BE2C (cell line): Measurements from ENCODE around the gene PGM2L1.
"Not testable (repeated sequence)": the region's sequence is repeated elsewhere in the genome, so short reads cannot be mapped to it uniquely, and the experiment has no call there.

ENCODE experiments used
- DNase-seq: peaks from one replicate; pipeline ENCODE4 v3.0.0-alpha.2; 2020
- H3K27me3 ChIP-seq: fragments of 250-450 bp; sonication (Bioruptor Pico); 2 replicates; pipeline ENCODE4 v1.5.1; 2020; ENCODE audit warnings: mild to moderate bottlenecking
- H3K36me3 ChIP-seq: fragments of 250-450 bp; sonication (Bioruptor Pico); 2 replicates; pipeline ENCODE4 v1.5.1; 2020; ENCODE audit warnings: mild to moderate bottlenecking
- H3K4me1 ChIP-seq: fragments of 250-450 bp; sonication (Bioruptor Pico); 2 replicates; pipeline ENCODE4 v1.5.1; 2020
- H3K4me3 ChIP-seq: 2 replicates; pipeline ENCODE4 v1.5.1; 2011; ENCODE audit warnings: low read depth, low read length
- H3K9me3 ChIP-seq: fragments of 250-450 bp; sonication (Bioruptor Pico); 2 replicates; pipeline ENCODE4 v1.5.1; 2020
- CTCF ChIP-seq: IDR thresholded peaks from 2 replicates; pipeline ENCODE4 v1.5.1; 2012; ENCODE audit warnings: mild to moderate bottlenecking, low read depth, low read length

The PGM2L1 gene

GRCh38 chr11:74371269-74372052, 26.8 kb downstream of the PGM2L1 start:
- no peak for DNase-seq
- no peaks in the 10 kb centered on the region for H3K36me3 ChIP-seq
- no peak for TF ChIP-seq CTCF

GRCh38 chr11:74370123-74370522, 28.1 kb downstream of the PGM2L1 start:
- Histone ChIP-seq H3K4me3 (no peak overlapping the region), H3K27me3 (no peaks in the 10 kb centered on the region), H3K9me3 (no peaks in the 10 kb centered on the region), H3K4me1 (peaks cover 14% of the 10 kb centered on the region), H3K36me3 (no peaks in the 10 kb centered on the region)
- no peak for TF ChIP-seq CTCF
- DNase-seq: peak; percentile 19

More at GRCh38 chr11:74371269-74372052, 26.8 kb downstream of the PGM2L1 start:
- Histone ChIP-seq H3K9me3 (no peaks in the 10 kb centered on the region), H3K4me1 (peaks cover 14% of the 10 kb centered on the region), H3K27me3 (no peaks in the 10 kb centered on the region), H3K4me3 (no peak overlapping the region)

GRCh38 chr11:74367881-74368280, 30.4 kb downstream of the PGM2L1 start:
- peaks cover 14% of the 10 kb centered on the region for H3K4me1 ChIP-seq
- H3K4me3 ChIP-seq: no peak overlapping the region
- no peaks in the 10 kb centered on the region for H3K27me3 ChIP-seq
- no peak for TF ChIP-seq CTCF
- H3K36me3 ChIP-seq: no peaks in the 10 kb centered on the region
- DNase-seq: no peak
- H3K9me3 ChIP-seq: no peaks in the 10 kb centered on the region

DNA sequence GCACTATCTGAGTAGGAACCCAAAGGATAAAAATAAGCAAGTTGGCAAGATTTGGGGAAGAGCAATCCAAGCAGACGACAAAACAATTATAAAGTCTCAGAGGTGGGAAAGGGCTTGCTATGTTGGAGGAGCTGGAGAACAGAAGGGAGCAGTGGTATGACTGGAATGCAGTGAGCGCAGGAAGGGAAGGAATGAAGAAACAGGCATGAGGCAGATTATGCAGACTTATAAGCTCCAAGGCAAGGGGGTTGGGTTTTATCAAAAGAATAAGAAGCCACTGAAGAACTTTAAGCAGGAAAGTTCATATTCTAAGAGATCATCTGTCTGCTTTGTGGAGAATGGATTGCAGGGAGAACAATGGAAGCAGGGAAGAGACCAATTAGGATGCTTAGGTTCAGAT, 31.7 kb downstream of the PGM2L1 start:
- Histone ChIP-seq H3K9me3 (no peaks in the 10 kb centered on the region), H3K4me3 (no peak overlapping the region), H3K27me3 (no peaks in the 10 kb centered on the region), H3K4me1 (peaks cover 6% of the 10 kb centered on the region; the same call in 1 of the 2 replicates), H3K36me3 (no peaks in the 10 kb centered on the region)
- TF ChIP-seq CTCF: no peak
- no peak for DNase-seq

GRCh38 chr11:74365805-74366204, 32.4 kb downstream of the PGM2L1 start:
- not testable (repeated sequence) for H3K36me3 ChIP-seq, DNase-seq, H3K4me3 ChIP-seq, H3K27me3 ChIP-seq, H3K9me3 ChIP-seq, H3K4me1 ChIP-seq

DNA sequence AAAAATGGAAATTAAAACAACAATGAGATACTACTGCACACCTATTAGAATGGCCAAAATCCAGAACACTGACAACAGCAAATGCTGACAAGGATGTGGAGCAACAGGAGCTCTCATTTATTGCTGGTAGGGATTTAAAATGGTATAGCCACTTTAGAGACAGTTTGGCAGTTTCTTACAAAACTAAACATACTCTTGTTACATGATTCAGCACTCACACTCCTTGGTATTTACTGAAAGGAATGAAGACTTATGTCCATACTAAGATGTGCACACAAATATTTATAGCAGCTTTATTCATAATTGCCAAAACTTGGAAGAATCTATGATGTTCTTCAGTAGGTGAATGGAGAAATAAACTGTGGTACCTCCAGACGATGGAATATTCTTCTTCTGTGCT, 40.8 kb downstream of the PGM2L1 start:
- Histone ChIP-seq H3K36me3 (no peaks in the 10 kb centered on the region), H3K9me3 (no peaks in the 10 kb centered on the region; the same call in 1 of the 2 replicates), H3K4me1 (no peaks in the 10 kb centered on the region), H3K4me3 (no peak overlapping the region), H3K27me3 (no peaks in the 10 kb centered on the region)
- no peak for TF ChIP-seq CTCF
- DNase-seq: no peak
